Stimulated activated CD4-positive, alpha-beta T cell treated with anti-CD3 and anti-CD28 coated beads, Interleukin-4, amount 100 ng/mL, for 1 hour (primary cell): ENCODE data around the gene CCNY.
"Not testable (repeated sequence)": the region's sequence is repeated elsewhere in the genome, so short reads cannot be mapped to it uniquely, and the experiment has no call there.

Source experiments
- DNase-seq: peaks from one replicate; pipeline ENCODE4 v3.0.0-alpha.2; 2020

Gene CCNY

DNA sequence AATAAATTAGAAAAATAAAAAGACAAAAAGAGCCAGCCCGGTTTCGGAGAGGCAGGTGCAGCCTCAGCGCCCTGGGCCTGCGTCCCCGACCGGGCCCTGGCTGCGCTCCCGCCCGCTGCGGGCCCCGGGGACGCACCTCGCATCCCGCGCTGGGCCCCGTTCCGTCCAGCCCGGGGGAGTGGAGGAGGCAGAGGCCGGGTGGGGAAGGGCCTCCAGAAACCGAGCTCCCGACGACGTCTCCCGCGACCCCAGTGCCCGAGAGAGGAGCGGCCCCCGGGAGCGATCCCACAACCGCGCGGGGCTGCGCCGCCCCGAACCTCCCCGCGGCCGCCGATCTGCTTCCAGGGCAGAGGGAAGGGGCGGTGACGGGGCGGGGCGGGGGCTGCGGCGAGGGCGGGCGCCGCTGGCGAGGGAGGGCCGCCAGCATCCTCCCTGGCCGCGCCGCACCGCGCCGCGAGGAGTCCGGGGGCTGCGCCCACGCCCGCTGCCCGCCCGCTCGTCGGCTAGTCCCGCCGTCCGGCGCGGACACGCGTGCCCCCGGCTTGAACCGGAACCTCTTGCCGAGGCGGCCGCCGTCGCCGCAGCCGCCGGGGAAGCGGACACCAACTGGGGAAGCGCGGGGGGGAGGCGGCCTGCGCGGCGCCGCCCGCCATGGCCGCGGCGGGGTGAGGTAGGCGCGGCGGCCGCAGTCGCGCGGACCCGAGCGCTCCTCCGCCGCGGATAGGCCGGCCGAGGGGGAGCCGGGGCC is at the start of gene CCNY:
Gene CCNY, plus strand, starts transcription at position 426 of the 748 bp plus-strand sequence. CDS start 545 bp downstream, outside the sequence.
- peak; percentile 85 for DNase-seq

DNA sequence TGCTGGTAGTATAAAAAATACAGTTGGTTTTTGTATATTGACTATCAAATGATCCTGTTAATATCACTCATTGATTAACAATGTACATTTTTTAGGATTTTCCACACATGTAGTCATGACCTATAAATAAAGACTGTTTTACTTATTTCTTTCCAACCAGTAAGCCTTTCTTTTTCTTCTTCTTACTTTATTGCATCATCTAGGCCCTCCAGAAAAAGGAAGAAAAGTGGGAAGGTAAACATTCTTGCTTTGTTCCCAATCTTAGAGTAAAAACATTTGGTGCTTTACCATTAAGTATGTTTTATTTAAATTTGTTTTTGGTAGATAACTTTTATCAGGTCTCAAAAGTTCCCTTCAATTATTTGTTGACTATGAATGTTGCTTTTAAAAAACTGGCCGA is 47.1 kb upstream of the CCNY start:
- no peak for DNase-seq

DNA sequence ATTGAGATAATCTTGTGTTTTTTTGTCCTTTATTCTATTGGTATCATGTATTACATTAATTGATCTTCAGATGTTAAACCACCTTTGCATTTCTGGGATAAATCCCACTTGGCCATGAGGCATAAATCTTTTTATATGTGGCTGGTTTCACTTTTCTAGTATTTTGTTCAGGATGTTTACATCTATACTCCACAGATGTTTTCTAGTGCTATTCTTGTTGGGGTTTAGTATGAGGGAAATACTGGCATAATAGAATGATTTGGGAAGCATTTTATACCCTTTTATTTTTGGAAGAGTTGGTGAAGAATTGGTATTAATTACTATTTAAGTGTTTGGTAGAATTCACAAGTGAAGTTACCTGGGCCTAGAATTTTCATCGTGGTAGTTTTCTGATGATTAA is 41.8 kb upstream of the CCNY start:
- no peak for DNase-seq

DNA sequence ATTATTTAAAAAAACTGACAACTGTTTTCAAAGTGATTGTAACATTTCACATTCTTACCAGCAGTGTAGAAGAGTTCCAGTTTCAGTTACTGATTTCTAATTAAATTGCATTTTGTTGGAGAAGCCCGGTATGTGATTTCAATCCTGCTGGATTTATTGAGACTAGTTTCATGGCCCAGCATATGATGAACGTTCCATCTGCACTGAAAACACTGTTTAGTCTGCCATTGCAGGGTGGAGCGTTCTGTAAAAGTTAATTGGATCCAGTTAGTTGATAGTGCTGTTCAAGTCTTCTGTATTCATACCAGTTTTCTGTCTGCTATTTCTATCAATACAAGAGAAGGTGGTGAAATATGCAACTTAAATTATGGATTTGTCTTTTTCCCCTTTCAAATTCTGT is 37.3 kb upstream of the CCNY start:
- DNase-seq = no peak

DNA sequence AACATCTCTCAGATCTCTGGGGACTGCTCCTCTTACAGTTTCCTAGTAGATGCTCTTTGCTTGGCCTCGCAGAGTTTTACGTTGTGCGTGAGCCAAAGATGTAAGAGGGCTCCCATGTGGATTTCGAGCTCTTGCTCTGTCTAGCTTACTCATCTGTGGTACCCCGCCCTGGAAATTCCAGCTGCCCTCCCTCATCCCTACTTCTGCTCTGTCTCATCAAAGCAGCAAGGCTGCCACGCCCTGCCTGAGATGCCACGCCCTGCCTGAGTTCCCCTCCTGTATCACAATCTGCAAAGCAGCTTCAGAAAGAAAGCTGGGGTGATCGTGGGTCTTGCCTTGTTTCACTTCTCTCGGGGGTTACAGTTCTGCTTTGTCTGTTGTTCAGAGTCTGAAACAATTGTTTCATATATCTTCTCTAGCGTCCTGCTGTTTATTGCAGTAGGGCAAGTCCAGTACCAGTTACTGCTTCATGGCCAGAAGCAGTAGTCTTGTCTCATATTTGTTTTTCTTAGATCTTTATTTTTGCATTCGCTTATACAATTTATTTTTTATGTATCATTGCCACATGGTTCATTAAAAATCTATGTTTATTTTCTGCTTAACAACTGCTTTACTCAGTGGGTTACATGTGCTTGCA is 36.1 kb upstream of the CCNY start:
- no peak for DNase-seq

DNA sequence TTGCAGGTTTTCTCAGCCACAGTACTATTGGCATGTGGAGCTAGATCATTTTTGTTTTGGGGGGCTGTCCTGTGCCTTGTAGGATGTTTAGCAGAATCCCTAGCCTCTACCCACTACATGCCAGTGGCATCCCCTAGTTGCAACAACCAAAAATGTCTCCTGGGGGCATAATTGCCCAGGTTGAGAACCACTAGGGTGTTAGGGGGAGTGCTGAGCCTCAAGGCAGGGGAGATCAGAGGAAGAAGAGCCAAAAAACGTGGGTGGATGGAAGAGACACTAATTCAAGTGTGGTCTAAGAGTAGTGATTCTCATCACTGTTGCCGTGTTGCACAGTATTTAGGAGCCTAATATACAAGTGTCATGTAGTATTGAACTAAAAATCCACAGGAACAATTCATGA is 31.7 kb upstream of the CCNY start:
- no peak for DNase-seq

DNA sequence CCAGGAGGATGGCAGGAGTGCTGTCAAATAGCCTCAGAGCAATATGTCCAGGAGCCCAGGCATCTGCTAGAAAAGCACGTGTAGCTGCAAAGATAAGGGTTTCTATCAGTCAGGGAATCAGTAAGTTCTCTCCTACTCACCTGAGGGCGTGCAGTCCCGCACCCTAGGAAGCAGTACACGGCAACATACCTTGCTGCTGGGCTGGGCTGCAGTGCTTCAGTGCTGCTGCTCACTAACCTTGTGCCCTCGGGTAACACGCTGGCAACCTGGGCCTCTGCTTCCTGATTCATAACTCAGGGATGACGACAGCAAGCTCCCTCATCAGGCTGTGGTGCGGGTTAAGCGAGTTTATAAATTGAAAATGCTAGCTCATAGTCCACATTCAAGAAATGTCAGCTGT is 29.5 kb upstream of the CCNY start:
- DNase-seq = no peak

DNA sequence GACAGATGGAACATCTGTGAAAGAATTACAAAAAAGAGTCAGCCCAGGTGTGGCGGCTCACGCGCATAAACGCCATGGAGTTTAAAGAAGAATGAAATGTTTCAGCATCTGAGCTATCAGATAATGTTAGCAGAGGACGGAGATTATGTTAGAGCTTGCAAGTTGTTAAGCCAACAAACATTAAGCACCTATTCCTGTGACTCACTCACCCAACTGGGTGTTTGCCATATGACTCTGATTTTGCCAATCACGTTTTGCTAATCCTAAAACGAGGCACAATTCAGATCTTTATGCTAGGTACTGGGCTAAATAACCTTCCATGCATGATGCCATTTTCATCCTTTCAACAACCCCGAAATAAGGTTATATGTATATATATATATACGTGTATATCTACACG is 29.0 kb upstream of the CCNY start:
- no peak for DNase-seq

DNA sequence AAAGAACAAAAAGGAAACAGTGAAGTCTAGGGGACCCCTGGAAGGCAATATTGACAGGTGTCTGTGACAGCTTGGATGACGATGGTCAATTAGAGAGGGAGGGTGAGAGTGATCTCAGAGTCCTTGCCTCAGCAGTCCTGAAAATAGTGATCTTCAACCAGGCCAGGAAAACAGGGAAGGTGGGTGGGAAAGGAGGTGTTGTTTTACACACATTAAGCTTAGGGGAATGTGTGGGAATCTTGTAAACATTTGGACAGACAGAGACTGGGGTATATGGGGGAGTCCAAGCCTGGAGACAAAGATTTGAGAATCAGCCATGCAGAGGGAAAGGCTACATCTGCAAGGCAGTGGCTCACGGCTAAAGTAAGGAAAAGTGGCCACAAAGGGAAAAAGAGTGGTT is 27.5 kb upstream of the CCNY start:
- DNase-seq = no peak

DNA sequence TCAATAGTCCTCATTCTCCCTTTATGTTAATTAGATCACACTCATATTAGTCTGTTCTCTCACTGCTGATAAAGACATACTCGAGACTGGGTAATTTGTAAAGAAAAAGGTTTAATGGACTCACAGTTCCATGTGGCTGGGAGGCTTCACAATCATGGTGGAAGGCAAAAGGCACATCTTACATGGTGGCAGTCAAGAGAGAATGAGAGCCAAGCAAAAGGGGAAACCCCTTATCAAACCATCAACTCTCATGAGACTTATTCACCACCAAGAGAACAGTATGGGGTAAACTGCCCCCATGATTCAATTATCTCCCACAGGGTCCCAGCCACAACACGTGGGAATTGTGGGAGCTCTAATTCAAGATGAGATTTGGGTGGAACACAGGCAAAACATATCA is 22.2 kb upstream of the CCNY start:
- not testable (repeated sequence) for DNase-seq

DNA sequence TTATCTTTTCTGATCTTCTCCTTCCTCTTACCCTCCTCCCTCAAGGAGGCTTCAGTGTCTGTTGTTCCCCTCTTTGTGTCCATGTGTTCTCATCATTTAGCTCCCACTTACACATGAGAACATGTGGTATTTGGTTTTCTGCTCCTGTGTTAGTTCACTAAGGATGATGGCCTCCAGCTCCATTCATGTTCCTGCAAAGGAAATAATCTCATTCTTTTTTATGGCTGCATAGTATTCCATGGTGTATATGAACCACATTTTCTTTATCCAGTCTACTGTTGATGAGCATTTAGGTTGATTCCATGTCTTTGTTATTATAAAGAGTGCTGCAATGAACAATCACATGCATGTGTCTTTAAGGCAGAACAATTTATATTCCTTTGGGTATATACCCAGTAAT is 21.1 kb upstream of the CCNY start:
- not testable (repeated sequence) for DNase-seq

DNA sequence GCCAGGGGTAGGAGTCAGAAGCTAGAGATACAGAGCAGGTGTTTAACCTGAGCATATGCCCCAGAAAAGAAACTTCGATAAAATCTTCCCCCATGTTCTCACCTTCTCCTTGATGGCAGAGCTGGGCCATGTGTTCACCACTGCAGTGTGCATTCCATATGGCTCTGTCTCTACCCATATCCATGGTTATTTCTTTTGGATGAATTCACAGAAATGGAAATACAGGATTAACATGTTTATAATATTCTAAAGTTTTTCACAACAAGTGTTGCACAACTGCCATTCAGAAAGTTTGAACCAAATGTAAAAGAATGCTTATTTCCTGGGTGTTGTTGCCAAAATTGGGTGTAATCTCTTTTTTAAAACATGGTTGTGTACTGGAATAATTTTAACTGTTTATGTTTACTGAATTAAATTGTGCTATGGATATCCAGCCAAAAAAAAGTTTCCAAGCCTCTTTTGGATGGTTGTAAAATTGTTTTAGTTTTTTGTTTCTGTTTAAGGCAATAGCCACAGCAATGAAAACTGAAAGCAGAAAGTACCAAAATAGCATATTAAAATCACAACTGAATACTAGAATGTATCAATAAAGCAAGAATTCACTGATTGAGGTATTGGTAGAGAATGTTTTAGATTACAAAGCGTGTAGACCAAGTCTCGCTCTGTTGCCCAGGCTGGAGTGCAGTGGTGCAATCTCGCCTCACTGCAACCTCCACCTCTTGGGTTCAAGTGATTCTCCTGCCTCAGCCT is 19.9 kb upstream of the CCNY start:
- DNase-seq = no peak

DNA sequence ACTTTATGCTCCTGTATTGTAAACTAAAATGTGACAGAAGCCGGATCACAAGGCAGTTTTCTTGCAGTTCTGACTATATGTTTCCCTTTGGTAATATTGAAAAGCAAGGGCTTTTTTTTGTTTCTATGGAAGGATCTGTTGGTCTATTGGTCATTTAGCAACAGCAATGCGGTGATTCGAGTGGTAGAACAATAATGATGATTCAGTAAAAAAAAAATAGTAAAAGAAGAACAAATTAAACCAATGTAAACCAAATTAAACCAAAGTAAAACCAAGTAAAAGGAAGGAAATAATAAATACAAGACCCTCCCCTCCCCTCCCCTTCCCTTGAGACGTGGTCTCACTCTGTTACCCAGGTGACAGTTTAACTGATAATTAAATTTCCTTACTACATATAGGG is 17.8 kb upstream of the CCNY start:
- no peak for DNase-seq

DNA sequence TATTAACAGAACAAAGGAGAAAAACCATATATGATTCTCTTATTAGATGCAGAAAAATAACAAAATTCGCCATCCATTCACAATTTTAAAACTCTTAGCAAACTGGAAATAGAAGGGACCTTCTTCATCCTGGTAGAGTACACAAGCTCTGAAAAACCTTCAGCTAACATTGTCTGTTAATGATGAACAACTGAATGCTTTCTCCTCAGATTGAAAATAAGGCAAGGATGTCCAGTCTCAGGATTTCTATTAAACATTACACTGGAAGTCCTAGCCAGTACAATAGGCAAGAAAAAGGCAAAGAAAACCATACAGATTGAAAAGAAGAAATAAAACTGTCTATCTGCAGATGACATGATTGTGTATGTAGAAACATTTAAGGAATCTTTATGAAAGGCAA is 16.0 kb upstream of the CCNY start:
- no peak for DNase-seq

DNA sequence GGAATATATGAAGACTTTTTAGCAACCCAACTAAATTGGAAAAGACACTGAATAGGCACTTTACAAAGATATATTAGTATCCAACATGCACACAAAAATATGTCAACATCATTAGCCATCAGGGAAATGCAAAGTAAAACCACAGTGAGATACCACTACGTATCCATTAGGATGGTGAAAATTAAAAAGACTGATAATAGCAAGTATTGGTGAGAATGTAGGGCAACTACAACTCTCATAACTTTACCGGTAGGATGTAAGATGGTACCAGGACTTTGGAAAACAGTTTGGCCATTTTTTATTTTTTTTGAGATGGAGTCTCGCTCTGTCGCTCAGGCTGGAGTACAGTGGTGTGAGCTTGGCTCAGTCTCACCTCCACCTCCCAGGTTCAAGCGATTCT is 13.7 kb upstream of the CCNY start:
- no peak for DNase-seq

DNA sequence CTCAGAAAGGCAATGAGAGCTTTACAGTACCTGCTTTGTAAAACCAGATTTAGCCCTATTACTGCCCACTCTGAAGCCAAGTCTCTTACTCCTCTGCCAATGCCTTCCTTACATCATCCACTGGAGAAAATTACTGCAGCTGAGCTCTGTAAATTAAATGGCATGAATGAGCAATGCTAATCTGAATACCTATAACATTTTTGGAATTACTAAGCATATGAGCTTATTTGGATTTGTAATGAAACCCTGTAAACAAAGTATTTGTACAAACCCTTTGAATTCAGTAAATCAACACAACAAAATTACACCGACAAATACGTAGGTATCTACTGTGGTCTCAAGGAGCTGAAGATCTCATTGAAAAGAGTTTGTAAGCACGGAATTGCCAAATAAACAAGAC is 12.1 kb upstream of the CCNY start:
- DNase-seq = no peak

DNA sequence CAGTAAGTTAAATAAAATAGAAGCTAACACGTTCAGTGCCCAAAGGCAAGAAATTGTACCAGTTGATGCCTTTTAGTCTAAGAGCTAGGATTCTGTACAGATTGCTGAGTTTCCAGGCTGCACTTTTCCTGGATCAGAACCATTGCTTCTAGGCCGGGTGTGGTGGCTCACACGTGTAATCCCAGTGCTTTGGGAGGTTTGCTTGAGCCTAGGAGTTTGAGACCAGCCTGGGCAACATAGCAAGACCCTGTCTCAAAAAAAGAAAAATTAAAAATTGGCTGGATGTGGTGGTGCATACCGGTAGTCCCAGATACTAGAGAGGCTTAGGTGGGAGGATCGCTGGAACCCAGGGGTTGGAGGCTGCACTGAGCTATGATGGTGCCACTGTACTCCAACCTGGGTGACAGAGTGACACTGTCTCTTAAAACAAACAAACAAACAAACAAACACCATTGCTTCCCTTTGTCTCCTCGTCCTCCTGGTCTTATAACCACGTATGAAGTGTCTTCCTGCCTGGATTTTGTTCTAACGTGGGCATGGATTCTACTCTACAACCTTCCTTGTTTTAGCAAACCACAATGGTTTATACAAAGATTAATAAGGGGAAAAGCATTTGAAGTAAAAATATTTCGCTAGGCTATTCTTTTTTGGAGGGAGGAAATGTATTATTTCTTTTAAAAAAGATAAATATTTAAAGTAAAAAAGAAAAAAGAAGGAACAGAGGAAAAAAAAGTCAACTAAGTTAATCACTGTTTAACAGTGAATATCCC is 9.7 kb upstream of the CCNY start:
- DNase-seq = no peak

DNA sequence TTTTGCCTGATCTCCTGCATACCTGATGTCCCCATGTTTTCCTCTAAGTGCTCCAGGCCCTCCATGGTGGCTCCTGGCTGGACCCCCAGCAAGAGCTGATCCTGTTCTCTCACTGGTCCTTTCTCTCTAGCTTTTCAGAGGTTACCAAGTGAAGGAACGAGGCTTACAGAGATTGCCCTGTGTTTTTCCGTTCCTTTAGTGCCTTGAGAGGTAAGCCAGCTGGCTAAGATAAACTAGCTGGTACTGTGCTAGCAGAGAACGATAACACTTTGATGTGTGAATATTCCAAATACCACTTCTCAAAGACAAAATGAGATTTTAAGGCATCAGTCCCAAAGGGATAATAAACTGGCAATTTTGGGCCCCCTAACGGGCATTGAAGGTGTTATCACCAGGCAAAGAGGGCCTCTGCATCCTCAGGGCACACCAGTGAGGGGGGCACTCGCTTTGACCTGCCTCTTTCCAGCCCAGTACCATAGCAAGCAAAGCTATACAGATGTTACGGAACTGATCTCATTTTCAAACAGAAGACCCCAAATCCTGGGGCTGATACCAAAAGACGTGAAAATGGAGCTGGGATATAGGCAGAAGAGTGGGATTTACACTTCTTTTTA is 8.4 kb upstream of the CCNY start:
- DNase-seq = no peak

DNA sequence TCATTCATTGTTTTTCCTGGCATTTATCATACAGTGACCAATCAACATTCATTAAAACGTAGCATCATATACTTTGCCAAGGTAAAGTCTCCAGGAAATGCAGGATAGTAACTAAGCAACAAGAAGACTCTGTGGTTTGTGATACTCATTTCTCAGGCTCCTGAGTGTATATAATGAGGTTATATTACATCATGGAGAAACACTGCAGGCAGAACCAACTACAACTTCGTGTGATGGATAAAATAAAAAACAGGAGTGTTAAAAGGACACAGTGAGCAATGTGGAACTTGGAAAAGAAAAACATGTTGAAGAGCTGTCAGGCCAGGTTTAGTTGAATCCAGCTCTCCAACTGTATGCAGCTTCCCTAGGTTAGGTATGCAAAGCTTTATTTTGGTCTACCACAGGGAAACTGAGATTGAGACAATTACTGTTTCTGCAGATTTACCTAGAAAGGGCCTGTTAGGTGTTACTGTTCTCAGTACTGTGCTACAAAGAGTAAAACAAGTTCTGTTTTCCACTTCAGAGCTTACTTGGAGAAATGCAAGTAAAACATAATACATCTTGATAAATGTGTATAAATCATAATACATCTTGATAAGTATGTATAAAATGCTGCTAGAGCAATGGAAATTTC is 7.8 kb upstream of the CCNY start:
- DNase-seq = no peak

DNA sequence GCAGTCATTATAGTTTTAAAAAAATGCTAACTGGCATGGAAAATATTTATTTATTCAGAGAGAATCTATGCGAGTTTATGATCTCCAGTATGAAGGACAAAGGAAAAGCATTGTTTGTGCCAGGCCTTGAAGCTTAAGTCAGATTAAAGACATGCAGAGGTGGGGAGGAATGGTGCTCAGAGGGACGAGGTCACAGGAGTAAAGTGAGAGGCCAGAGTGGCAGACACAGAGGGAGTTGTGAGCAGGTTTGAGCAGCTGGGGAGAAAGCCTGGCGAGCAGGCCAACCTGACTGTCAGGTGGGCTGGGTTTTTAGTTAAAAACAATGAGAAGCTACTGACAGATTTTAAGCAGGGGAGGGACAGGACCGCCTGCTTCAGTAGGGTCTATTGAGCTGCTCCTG is 6.8 kb upstream of the CCNY start:
- no peak for DNase-seq

DNA sequence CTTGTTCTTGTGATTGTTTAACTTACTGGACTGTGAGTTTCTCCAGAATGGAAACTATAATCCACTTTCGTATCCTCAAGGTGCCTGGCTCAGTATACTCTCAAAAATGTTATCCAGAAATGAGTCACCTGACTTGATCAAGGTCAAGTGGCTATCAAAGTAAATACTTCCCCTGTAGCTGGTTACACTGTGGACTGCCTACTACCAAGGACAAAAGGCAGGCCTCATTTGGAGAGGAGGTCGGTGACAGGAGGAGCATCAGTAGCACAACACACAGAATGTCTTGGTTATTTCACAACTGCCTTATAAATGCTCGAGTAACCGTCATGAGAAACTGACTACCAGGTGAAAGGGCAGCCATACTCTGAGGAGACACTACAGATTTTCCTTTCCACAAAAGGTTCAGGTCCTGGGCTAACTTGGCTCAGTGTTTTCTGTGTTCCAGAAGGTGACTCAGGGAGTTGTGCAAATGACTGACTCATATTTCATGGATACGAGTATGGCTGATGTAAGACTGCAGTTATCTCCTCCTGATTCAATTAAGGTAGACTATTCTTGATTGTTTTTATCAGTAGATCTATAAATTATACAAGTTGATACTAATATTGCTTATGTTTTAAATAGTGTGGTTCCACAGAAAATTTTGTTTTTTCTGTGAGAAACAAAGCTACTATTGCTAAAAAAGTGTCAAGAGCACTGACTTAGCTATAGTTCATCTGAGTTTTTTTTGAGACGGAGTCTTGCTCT is 4.2 kb upstream of the CCNY start:
- no peak for DNase-seq

DNA sequence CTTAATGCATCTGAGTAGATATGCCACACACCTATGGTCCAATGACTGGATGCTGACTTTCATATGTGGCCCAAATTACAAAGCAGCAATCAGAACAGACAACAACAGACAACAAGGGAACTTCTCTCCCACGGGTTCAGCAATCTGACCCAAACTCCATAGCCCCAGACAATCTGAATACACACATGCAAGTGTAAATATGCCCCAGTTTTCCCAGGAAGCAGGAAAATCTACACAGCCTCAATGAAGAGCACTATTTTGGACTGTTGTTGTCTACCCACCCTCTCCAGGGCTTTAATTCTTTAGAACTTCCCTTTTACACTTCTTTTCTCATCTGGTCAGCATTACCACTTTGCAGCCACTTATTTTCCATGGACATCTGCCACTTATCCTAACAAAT is 2.0 kb upstream of the CCNY start:
- DNase-seq = no peak
